HepG2 (cell line): ENCODE results near the gene ALMS1. TPM values are rescaled to one million over a fixed set of nuclear protein-coding genes. Genes with fewer than 3 reads are reported as not detected.
A peak's percentile ranks its signal among the peaks of the same experiment; 100 is the strongest.

Source experiments
- CEBPG ChIP-seq: IDR thresholded peaks from 2 replicates; pipeline ENCODE4 v1.6.1; 2016
- EHMT2 ChIP-seq: fragments of 200-600 bp; sonication (generic); IDR thresholded peaks from 2 replicates; pipeline ENCODE4 v1.7.0; 2017; ENCODE audit warnings: antibody characterized with exemption, low read depth, low read length, borderline replicate concordance
- ELF4 ChIP-seq: sonication (generic); formaldehyde crosslinking; IDR thresholded peaks from 2 replicates; pipeline ENCODE4 v1.5.0; 2020; ENCODE audit warnings: missing genetic modification reagents, mild to moderate bottlenecking, moderate library complexity, borderline replicate concordance
- FOXK1 ChIP-seq: sonication (generic); formaldehyde crosslinking; IDR thresholded peaks from 2 replicates; pipeline ENCODE4 v1.4.0; 2020; ENCODE audit warnings: low read depth, missing genetic modification reagents, borderline replicate concordance
- GATAD2A ChIP-seq: IDR thresholded peaks from 2 replicates; pipeline ENCODE4 v1.6.1; 2016
- GLI4 ChIP-seq: sonication (generic); formaldehyde crosslinking; IDR thresholded peaks from 2 replicates; pipeline ENCODE4 v1.5.1; 2020; ENCODE audit warnings: missing genetic modification reagents, mild to moderate bottlenecking, moderate library complexity, borderline replicate concordance
- HDAC1 ChIP-seq: sonication (generic); formaldehyde crosslinking; IDR thresholded peaks from 2 replicates; pipeline ENCODE4 v1.5.1; 2020; ENCODE audit warnings: mild to moderate bottlenecking, missing genetic modification reagents
- MEF2D ChIP-seq: sonication (generic); formaldehyde crosslinking; IDR thresholded peaks from 2 replicates; pipeline ENCODE4 v1.5.1; 2020; ENCODE audit warnings: mild to moderate bottlenecking, missing genetic modification reagents
- MYC ChIP-seq: sonication (generic); formaldehyde crosslinking; IDR thresholded peaks from 2 replicates; pipeline ENCODE4 v1.9.0; 2021; ENCODE audit warnings: missing genetic modification reagents, borderline replicate concordance
- NCOR1 ChIP-seq: fragments of 200-600 bp; sonication (generic); IDR thresholded peaks from 2 replicates; pipeline ENCODE4 v1.7.0; 2017; ENCODE audit warnings: antibody characterized with exemption, low read length, borderline replicate concordance
- NR2C2 ChIP-seq: sonication (generic); formaldehyde crosslinking; IDR thresholded peaks from 2 replicates; pipeline ENCODE4 v1.4.0; 2020; ENCODE audit warnings: missing genetic modification reagents, mild to moderate bottlenecking, moderate library complexity, borderline replicate concordance
- NR2F6 ChIP-seq, 2 experiments: IDR thresholded peaks; 2 replicates each; pipeline ENCODE4 v1.6.1; 2016; ENCODE audit warnings: antibody characterized with exemption in 1 of 2, mild to moderate bottlenecking in 1 of 2
- SNAI1 ChIP-seq: sonication (generic); formaldehyde crosslinking; IDR thresholded peaks from 2 replicates; pipeline ENCODE4 v1.5.0; 2020; ENCODE audit warnings: mild to moderate bottlenecking, missing genetic modification reagents, borderline replicate concordance
- SP140L ChIP-seq: sonication (generic); formaldehyde crosslinking; IDR thresholded peaks from 2 replicates; pipeline ENCODE4 v1.4.0; 2020; ENCODE audit warnings: missing genetic modification reagents, borderline replicate concordance
- ZFP36L2 ChIP-seq: sonication (generic); formaldehyde crosslinking; IDR thresholded peaks from 2 replicates; pipeline ENCODE4 v1.4.0; 2020; ENCODE audit warnings: missing genetic modification reagents
- ZNF264 ChIP-seq: sonication (generic); formaldehyde crosslinking; IDR thresholded peaks from 2 replicates; pipeline ENCODE4 v1.4.0; 2020; ENCODE audit warnings: missing genetic modification reagents
- ZNF713 ChIP-seq: sonication (generic); formaldehyde crosslinking; IDR thresholded peaks from 2 replicates; pipeline ENCODE4 v1.4.0; 2020; ENCODE audit warnings: mild to moderate bottlenecking, missing genetic modification reagents
- ZNF883 ChIP-seq: sonication (generic); formaldehyde crosslinking; IDR thresholded peaks from 2 replicates; pipeline ENCODE4 v1.5.1; 2020; ENCODE audit warnings: mild to moderate bottlenecking, missing genetic modification reagents; ENCODE audit errors: not compliant biosample characterization
- polyA plus RNA-seq, 8 experiments: library from polyadenylated mRNA; depleted of rRNA in 3 of 8; stranded (reverse) in 7 of 8; unstranded in 1 of 8; fragments of >200 nt; fragmentation: Illumina TruSeq in 4 of 8; extraction: Trizol in 4 of 8; gene quantifications; 2 replicates each; pipeline versions ENCODE4 v1.2.1 to v1.2.3, GENCODE V29; 2011 to 2016; ENCODE audit warnings: low read depth in 4 of 8, missing spikeins in 1 of 8, mixed read lengths in 1 of 8; ENCODE audit not compliant: insufficient read depth in 1 of 8
- total RNA-seq, 5 experiments: library from RNA; depleted of rRNA; stranded (reverse); fragments of >200 nt; fragmentation: Illumina TruSeq; extraction: Trizol; gene quantifications; 2 replicates each; pipeline ENCODE4 v1.2.3, GENCODE V29; 2016; ENCODE audit warnings: low read depth in 1 of 5
- TF ChIP-seq, protein P1 (sequence below): sonication (generic); formaldehyde crosslinking; conservative IDR thresholded peaks from 2 replicates; pipeline ENCODE4 v1.4.0; 2020; ENCODE audit warnings: missing genetic modification reagents
- TF ChIP-seq, protein P2 (sequence below): sonication (generic); formaldehyde crosslinking; IDR thresholded peaks from 2 replicates; pipeline ENCODE4 v1.5.0; 2020; ENCODE audit warnings: missing genetic modification reagents, mild to moderate bottlenecking, borderline replicate concordance
- TF ChIP-seq, protein P3 (sequence below): sonication (generic); formaldehyde crosslinking; IDR thresholded peaks from 2 replicates; pipeline ENCODE4 v1.4.0; 2020; ENCODE audit warnings: missing genetic modification reagents
- TF ChIP-seq, protein P4 (sequence below): sonication (generic); formaldehyde crosslinking; IDR thresholded peaks from 2 replicates; pipeline ENCODE4 v1.4.0; 2020; ENCODE audit warnings: missing genetic modification reagents

ALMS1 gene
- total and polyA plus RNA-seq, 2 of the 13 experiments (the other 11 are each of a cell fraction or from before 2014, with no cell fraction given) = 12.9 to 21.2 TPM

DNA sequence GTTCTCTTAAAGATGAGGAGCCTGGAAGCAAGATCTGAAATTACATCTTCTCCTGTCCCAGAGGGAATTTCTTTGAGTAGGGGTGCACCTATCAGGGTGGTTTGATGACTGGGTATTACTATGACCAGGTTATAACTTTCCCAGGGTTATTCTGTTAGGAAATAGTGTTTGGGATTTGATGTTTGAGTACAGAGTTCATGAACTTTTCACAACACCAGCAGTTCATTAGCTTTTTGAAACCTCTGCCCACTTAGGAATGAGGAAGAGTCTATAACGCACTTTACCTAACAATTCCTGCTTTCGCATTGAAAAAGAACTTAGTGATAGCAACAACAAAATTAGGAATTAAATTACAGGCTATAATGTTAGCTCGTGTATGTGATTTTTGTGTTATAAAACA lies 58.6 kb downstream of the ALMS1 start (continued):
- TF ChIP-seq, protein P1, sequence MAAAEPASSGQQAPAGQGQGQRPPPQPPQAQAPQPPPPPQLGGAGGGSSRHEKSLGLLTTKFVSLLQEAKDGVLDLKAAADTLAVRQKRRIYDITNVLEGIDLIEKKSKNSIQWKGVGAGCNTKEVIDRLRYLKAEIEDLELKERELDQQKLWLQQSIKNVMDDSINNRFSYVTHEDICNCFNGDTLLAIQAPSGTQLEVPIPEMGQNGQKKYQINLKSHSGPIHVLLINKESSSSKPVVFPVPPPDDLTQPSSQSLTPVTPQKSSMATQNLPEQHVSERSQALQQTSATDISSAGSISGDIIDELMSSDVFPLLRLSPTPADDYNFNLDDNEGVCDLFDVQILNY (CRISPR knock-in tag) = no peak
- TF ChIP-seq, protein P2, sequence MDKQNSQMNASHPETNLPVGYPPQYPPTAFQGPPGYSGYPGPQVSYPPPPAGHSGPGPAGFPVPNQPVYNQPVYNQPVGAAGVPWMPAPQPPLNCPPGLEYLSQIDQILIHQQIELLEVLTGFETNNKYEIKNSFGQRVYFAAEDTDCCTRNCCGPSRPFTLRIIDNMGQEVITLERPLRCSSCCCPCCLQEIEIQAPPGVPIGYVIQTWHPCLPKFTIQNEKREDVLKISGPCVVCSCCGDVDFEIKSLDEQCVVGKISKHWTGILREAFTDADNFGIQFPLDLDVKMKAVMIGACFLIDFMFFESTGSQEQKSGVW = no peak
- TF ChIP-seq, protein P3, sequence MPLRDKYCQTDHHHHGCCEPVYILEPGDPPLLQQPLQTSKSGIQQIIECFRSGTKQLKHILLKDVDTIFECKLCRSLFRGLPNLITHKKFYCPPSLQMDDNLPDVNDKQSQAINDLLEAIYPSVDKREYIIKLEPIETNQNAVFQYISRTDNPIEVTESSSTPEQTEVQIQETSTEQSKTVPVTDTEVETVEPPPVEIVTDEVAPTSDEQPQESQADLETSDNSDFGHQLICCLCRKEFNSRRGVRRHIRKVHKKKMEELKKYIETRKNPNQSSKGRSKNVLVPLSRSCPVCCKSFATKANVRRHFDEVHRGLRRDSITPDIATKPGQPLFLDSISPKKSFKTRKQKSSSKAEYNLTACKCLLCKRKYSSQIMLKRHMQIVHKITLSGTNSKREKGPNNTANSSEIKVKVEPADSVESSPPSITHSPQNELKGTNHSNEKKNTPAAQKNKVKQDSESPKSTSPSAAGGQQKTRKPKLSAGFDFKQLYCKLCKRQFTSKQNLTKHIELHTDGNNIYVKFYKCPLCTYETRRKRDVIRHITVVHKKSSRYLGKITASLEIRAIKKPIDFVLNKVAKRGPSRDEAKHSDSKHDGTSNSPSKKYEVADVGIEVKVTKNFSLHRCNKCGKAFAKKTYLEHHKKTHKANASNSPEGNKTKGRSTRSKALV (CRISPR knock-in tag) = no peak
- TF ChIP-seq ZNF883 (CRISPR knock-in tag) = no peak
- no peak for TF ChIP-seq SNAI1 (CRISPR knock-in tag)
- peak; percentile 89 for TF ChIP-seq NCOR1
- peak; percentile 66; the same call in 1 of the 2 replicates for TF ChIP-seq CEBPG
- no peak for TF ChIP-seq ZNF713 (CRISPR knock-in tag)
- TF ChIP-seq EHMT2 = no peak
- 0 out of 2 replicates have a peak, but pooled peaks have one; percentile 27 for TF ChIP-seq ELF4 (CRISPR knock-in tag)
- TF ChIP-seq, protein P4, sequence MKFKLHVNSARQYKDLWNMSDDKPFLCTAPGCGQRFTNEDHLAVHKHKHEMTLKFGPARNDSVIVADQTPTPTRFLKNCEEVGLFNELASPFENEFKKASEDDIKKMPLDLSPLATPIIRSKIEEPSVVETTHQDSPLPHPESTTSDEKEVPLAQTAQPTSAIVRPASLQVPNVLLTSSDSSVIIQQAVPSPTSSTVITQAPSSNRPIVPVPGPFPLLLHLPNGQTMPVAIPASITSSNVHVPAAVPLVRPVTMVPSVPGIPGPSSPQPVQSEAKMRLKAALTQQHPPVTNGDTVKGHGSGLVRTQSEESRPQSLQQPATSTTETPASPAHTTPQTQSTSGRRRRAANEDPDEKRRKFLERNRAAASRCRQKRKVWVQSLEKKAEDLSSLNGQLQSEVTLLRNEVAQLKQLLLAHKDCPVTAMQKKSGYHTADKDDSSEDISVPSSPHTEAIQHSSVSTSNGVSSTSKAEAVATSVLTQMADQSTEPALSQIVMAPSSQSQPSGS (CRISPR knock-in tag) = peak; percentile 34; the same call in 1 of the 2 replicates
- no peak; the same call in 1 of the 2 replicates for TF ChIP-seq MEF2D (CRISPR knock-in tag)
- no peak for TF ChIP-seq MYC (CRISPR knock-in tag)
- TF ChIP-seq SP140L (CRISPR knock-in tag) = no peak
- no peak for TF ChIP-seq ZFP36L2 (CRISPR knock-in tag)
- 0 out of 2 replicates have a peak, but pooled peaks have one; percentile 18 for TF ChIP-seq FOXK1 (CRISPR knock-in tag)
- TF ChIP-seq NR2F6 (IDR thresholded peaks at IDR 0.05) = no peak
- TF ChIP-seq NR2F6 (CRISPR knock-in tag; IDR thresholded peaks at IDR 0.05) = 0 out of 2 replicates have a peak, but pooled peaks have one; percentile 36
- peak; percentile 73; the same call in 1 of the 2 replicates for TF ChIP-seq NR2C2 (CRISPR knock-in tag)
- peak; percentile 59 for TF ChIP-seq GATAD2A (CRISPR knock-in tag)
- no peak for TF ChIP-seq GLI4 (CRISPR knock-in tag)
- no peak for TF ChIP-seq HDAC1 (CRISPR knock-in tag)
- 0 out of 2 replicates have a peak, but pooled peaks have one; percentile 55 for TF ChIP-seq ZNF264
